ENCODE data around the gene TCEAL1. TPM values are rescaled to one million over a fixed set of nuclear protein-coding genes. Genes with fewer than 3 reads are reported as not detected.
"Not testable (repeated sequence)": the region's sequence is repeated elsewhere in the genome, so short reads cannot be mapped to it uniquely, and the experiment has no call there.

The TCEAL1 gene
- total RNA-seq, 2 donors from 2014 or later: 108 to 134 TPM

DNA sequence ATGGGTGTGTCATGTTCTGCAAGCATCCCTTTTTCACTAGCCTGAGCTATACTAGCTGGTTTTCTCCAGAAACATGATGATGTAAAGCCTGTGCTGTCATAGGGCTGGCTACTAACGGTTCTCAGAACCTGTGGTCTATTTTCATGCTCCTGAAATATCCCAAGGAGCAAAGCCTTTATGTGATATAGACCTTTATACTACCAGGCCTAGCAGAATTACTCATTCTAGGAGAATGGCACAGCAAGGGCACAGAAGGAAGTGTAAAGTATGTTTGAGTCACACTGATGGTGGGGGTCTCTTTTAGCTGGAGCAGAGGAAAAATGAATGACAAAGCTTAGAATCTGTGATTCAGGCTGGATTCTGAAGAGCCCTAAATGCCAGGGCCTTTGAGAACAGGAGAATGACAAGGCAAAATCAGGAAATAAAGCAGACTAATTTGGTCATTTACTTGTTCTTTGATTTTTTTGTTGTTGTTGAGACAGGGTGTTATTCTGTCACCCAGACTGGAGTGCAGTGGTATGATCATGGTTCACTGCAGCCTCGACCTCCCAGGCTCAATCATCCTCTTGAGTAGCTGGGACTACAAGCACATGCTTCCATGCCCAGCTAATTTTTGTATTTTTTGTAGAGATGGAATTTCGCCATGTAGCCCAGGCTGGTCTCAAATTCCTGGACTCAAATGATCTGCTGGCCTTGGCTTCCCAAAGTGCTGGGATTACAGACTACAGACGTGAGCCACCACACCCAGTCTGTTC is 11.8 kb downstream of the TCEAL1 start:
- DNase-seq (ENCODE audit: low spot score): no peak
- H3K36me3 ChIP-seq: no peaks in the 10 kb centered on the region
- ATAC-seq (ENCODE audit: insufficient number of reproducible peaks, low FRiP score, low read depth): no peak
- no peak overlapping the region for H3K4me3 ChIP-seq
- H3K9me3 ChIP-seq: no peaks in the 10 kb centered on the region
- TF ChIP-seq, protein P1, sequence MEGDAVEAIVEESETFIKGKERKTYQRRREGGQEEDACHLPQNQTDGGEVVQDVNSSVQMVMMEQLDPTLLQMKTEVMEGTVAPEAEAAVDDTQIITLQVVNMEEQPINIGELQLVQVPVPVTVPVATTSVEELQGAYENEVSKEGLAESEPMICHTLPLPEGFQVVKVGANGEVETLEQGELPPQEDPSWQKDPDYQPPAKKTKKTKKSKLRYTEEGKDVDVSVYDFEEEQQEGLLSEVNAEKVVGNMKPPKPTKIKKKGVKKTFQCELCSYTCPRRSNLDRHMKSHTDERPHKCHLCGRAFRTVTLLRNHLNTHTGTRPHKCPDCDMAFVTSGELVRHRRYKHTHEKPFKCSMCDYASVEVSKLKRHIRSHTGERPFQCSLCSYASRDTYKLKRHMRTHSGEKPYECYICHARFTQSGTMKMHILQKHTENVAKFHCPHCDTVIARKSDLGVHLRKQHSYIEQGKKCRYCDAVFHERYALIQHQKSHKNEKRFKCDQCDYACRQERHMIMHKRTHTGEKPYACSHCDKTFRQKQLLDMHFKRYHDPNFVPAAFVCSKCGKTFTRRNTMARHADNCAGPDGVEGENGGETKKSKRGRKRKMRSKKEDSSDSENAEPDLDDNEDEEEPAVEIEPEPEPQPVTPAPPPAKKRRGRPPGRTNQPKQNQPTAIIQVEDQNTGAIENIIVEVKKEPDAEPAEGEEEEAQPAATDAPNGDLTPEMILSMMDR (IDR thresholded peaks at IDR 0.05): no peak
- no peaks in the 10 kb centered on the region for H3K27me3 ChIP-seq (replicated peaks; ENCODE audit: insufficient read depth)
- no peaks in the 10 kb centered on the region for H3K4me1 ChIP-seq (ENCODE audit: control insufficient read depth in 1 of 2, low read depth in 2 of 2)
- no peak overlapping the region for H3K27ac ChIP-seq

DNA sequence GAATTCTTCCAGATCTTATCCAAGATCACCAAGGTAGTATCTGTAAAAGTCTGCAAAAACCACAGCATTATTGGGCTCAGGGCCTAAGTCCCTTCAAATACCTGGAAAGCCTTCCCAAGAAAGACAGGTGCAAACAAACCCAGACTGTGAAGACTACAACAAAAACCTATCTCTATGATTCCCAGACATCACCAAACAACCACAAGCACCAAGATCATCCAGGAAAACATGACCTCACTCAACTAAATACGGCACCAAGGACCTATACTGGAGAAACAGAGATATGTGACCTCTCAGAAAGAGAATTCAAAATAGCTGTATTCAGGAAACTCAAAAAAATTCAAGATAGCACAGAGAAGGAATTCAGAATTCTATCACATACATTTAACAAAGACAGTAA is 15.3 kb downstream of the TCEAL1 start:
- no peak for DNase-seq (ENCODE audit: low spot score)
- Histone ChIP-seq H3K9me3 (no peaks in the 10 kb centered on the region), H3K4me1 (ENCODE audit: control insufficient read depth in 1 of 2, low read depth in 2 of 2) (no peaks in the 10 kb centered on the region), H3K27me3 (replicated peaks; ENCODE audit: insufficient read depth) (no peaks in the 10 kb centered on the region), H3K36me3 (no peaks in the 10 kb centered on the region), H3K4me3 (no peak overlapping the region), H3K27ac (no peak overlapping the region)
- no peak for ATAC-seq (ENCODE audit: insufficient number of reproducible peaks, low FRiP score, low read depth)
- TF ChIP-seq, protein P1 (IDR thresholded peaks at IDR 0.05): no peak

DNA sequence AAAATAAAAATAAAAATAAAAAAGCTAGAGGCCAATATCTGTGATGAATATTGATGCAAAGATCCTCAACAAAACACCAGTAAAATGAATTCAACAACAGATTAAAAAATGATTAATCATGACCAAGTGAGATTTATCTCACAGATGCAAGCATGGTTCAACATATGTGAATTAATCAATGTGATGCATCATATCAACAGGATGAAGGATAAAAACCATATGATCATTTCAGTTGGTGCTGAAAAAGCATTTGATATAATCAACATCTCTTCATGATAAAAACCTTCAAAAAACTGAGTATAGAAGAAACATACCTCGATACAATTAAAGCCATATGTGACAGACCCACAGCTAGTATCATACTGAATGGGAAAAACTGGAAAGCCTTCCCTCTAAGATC is 18.9 kb downstream of the TCEAL1 start:
- DNase-seq (ENCODE audit: low spot score) (no peak), ATAC-seq (ENCODE audit: insufficient number of reproducible peaks, low FRiP score, low read depth) (no peak)
- Histone ChIP-seq H3K27ac (no peak overlapping the region), H3K4me3 (no peak overlapping the region), H3K27me3 (replicated peaks; ENCODE audit: insufficient read depth) (no peaks in the 10 kb centered on the region), H3K4me1 (ENCODE audit: control insufficient read depth in 1 of 2, low read depth in 2 of 2) (no peaks in the 10 kb centered on the region), H3K9me3 (no peaks in the 10 kb centered on the region), H3K36me3 (no peaks in the 10 kb centered on the region)
- TF ChIP-seq, protein P1 (IDR thresholded peaks at IDR 0.05): no peak

GRCh38 chrX:103651151-103651773 is 22.5 kb downstream of the TCEAL1 start:
- ATAC-seq (ENCODE audit: insufficient number of reproducible peaks, low FRiP score, low read depth): no peak
- no peak for DNase-seq (ENCODE audit: low spot score)
- TF ChIP-seq, protein P1 (IDR thresholded peaks at IDR 0.05): no peak

DNA sequence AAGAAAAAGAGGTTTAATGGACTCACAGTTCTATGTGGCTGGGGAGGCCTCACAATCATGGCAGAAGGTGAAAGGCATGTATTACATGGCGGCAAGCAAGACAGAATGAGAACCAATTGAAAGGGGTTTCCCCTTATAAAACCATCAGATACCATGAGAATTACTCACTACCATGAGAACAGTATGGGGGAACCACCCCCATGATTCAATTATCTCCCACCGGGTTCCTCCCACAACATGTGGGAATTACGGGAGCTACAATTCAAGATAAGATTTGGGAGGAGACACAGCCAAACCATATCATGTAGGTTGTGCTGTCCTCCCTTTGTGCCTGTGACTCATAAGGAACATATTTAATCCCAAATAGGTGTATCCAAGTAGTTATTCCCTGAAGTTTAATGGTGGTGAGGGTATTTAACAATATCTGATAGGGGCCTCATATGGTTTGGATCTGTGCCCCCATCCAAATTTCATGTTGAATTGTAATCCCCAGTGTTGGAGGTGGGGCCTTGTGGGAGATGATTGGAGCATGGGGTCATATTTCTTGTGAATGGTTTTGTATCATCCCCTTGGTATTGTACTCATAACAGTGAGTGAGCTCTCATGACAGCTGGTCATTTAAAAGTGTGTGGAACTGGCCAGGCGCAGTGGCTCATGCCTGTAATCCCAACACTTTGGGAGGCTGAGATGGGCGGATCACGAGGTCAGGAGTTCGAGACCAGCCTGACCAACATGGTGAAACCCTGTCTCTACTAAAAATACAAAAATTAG is 26.6 kb downstream of the TCEAL1 start:
- not testable (repeated sequence) for H3K27ac ChIP-seq; H3K9me3 ChIP-seq; H3K36me3 ChIP-seq; DNase-seq (ENCODE audit: low spot score); ATAC-seq (ENCODE audit: insufficient number of reproducible peaks, low FRiP score, low read depth); H3K4me3 ChIP-seq; H3K27me3 ChIP-seq (replicated peaks; ENCODE audit: insufficient read depth); H3K4me1 ChIP-seq (ENCODE audit: control insufficient read depth in 1 of 2, low read depth in 2 of 2)

More at GRCh38 chrX:103651151-103651773, 22.5 kb downstream of the TCEAL1 start:
- no peak overlapping the region for H3K4me3 ChIP-seq
- no peaks in the 10 kb centered on the region for H3K36me3 ChIP-seq
- H3K9me3 ChIP-seq: no peaks in the 10 kb centered on the region
- no peak overlapping the region for H3K27ac ChIP-seq
- no peaks in the 10 kb centered on the region for H3K27me3 ChIP-seq (replicated peaks; ENCODE audit: insufficient read depth)
- H3K4me1 ChIP-seq (ENCODE audit: control insufficient read depth in 1 of 2, low read depth in 2 of 2): no peaks in the 10 kb centered on the region

Measured in thoracic aorta (tissue), 2 donors.